Measurements from ENCODE around the gene KIF15. TPM values are rescaled to one million over a fixed set of nuclear protein-coding genes. Genes with fewer than 3 reads are reported as not detected.
"Not testable (repeated sequence)": the region's sequence is repeated elsewhere in the genome, so short reads cannot be mapped to it uniquely, and the experiment has no call there.

The KIF15 gene
- total and polyA plus RNA-seq, 5 donors from 2014 or later, result 0.27 to 1.1 (median 0.77) TPM

- Histone ChIP-seq H3K27me3 (ENCODE audit: control insufficient read depth, insufficient read depth, low read length) (no peaks in the 10 kb centered on the region), H3K4me1 (ENCODE audit: control insufficient read depth, insufficient read depth, low read length, poor library complexity, severe bottlenecking) (no peaks in the 10 kb centered on the region), H3K27ac (ENCODE audit: insufficient read depth, low read length, poor library complexity, severe bottlenecking) (no peak overlapping the region), H3K9me3 (ENCODE audit: control insufficient read depth in 2 of 2, low read length in 2 of 2) (no peaks in the 10 kb centered on the region), H3K36me3 (ENCODE audit: control insufficient read depth, insufficient read depth, low read length) (no peaks in the 10 kb centered on the region), H3K4me3 (ENCODE audit: low read depth, low read length) (no peak overlapping the region)
- H3K9me3 Mint-ChIP-seq, result peaks cover 0 to 2% (median 0%) of the 10 kb centered on the region in 7 donors
- H3K27me3 Mint-ChIP-seq, result no peaks in the 10 kb centered on the region
- H3K4me1 Mint-ChIP-seq, result no peaks in the 10 kb centered on the region
- H3K4me3 Mint-ChIP-seq, result no peak overlapping the region
- no peak overlapping the region for H3K27ac Mint-ChIP-seq
- H3K36me3 Mint-ChIP-seq, result no peaks in the 10 kb centered on the region
- ATAC-seq (ENCODE audit: low read depth in 2 of 2) (no peak), DNase-seq (no peak)
Measured at GRCh38 chr3:44845528-44846520, 84.2 kb downstream of the KIF15 start.

DNA sequence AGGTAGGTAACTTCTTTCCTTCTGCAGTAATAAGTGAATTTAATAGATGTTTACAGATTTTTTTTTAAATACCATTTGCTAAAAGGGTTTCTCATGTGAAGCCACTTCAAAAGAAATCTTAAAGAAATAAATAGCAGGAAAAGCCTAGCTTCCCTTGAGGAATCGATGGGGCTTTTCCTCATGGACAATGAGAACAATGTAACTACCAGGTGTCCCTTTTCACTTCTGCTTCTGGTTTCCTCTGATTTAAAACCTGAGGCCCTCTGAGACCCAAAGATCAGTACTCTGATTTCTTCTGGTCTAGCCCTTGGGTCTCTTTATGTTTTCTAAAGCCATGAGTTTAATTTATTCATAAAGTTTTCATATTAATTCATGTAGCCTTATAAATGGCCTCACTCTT, 87.0 kb downstream of the KIF15 start:
- H3K9me3 Mint-ChIP-seq, result peaks cover 0 to 4% (median 0%) of the 10 kb centered on the region in 7 donors
- no peaks in the 10 kb centered on the region for H3K27me3 ChIP-seq (ENCODE audit: control insufficient read depth, insufficient read depth, low read length)
- H3K27me3 Mint-ChIP-seq, result no peaks in the 10 kb centered on the region
- no peak for DNase-seq
- H3K36me3 Mint-ChIP-seq, result no peaks in the 10 kb centered on the region
- no peaks in the 10 kb centered on the region for H3K4me1 ChIP-seq (ENCODE audit: control insufficient read depth, insufficient read depth, low read length, poor library complexity, severe bottlenecking)
- no peaks in the 10 kb centered on the region for H3K4me1 Mint-ChIP-seq
- no peaks in the 10 kb centered on the region for H3K9me3 ChIP-seq (ENCODE audit: control insufficient read depth in 2 of 2, low read length in 2 of 2)
- no peak for ATAC-seq (ENCODE audit: low read depth in 2 of 2)
- no peak overlapping the region for H3K27ac Mint-ChIP-seq
- H3K4me3 ChIP-seq (ENCODE audit: low read depth, low read length), result no peak overlapping the region
- H3K27ac ChIP-seq (ENCODE audit: insufficient read depth, low read length, poor library complexity, severe bottlenecking), result no peak overlapping the region
- no peaks in the 10 kb centered on the region for H3K36me3 ChIP-seq (ENCODE audit: control insufficient read depth, insufficient read depth, low read length)
- H3K4me3 Mint-ChIP-seq, result no peak overlapping the region

DNA sequence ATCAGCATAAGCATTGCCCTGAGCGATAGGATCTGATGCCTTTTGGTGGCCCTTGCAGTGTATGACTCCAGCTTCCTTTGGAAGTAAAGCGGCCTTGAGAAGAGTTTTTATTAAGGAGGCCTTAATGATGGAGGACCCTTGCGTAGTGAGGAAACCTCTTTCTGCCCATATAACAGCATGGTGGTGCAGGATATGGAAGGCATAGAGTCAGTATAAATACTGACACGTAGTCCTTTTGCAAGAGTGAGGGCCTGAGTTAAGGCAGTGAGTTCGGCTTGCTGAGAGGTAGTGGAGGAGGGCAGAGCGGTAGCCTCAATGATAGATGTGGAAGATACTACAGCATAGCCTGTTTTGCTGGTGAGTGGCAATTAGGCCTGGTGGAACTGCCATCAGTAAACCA, 95.1 kb downstream of the KIF15 start:
- H3K4me1 Mint-ChIP-seq; H3K4me3 ChIP-seq (ENCODE audit: low read depth, low read length); H3K4me3 Mint-ChIP-seq; ATAC-seq (ENCODE audit: low read depth in 2 of 2); H3K27ac ChIP-seq (ENCODE audit: insufficient read depth, low read length, poor library complexity, severe bottlenecking); H3K9me3 ChIP-seq (ENCODE audit: control insufficient read depth in 2 of 2, low read length in 2 of 2); H3K9me3 Mint-ChIP-seq; H3K27ac Mint-ChIP-seq; DNase-seq; H3K4me1 ChIP-seq (ENCODE audit: control insufficient read depth, insufficient read depth, low read length, poor library complexity, severe bottlenecking); H3K27me3 Mint-ChIP-seq; H3K27me3 ChIP-seq (ENCODE audit: control insufficient read depth, insufficient read depth, low read length); H3K36me3 ChIP-seq (ENCODE audit: control insufficient read depth, insufficient read depth, low read length); H3K36me3 Mint-ChIP-seq: not testable (repeated sequence)

DNA sequence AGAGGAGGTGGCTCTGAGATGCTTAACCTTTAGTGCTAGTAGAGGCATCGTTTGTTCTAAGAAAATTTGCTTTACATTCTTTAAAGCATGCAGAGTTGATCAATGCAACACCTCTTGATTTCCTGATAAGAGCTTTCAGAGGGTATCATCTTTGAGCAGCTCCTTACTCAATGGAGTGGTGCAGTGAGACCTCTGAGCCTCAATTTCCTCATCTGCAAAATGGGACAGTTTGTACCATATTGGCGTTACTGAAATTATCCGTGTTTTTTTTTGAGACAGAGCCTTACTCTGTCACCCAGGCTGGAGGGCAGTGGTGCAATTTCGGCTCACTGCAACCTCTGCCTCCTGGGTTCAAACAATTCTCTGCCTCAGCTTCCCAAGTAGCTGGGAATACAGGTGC, 98.5 kb downstream of the KIF15 start:
- Mint-ChIP-seq H3K27ac (no peak overlapping the region), H3K27me3 (no peaks in the 10 kb centered on the region), H3K4me3 (peak overlapping the region in 3 of 4 donors; percentile 5 to 72 (median 63)), H3K9me3 (no peaks in the 10 kb centered on the region), H3K4me1 (peaks cover 0 to 35% (median 24%) of the 10 kb centered on the region in 4 donors), H3K36me3 (no peaks in the 10 kb centered on the region)
- peaks cover 21% of the 10 kb centered on the region for H3K4me1 ChIP-seq (ENCODE audit: control insufficient read depth, insufficient read depth, low read length, poor library complexity, severe bottlenecking)
- peaks cover 0 to 6% of the 10 kb centered on the region in 2 experiments for H3K9me3 ChIP-seq (ENCODE audit: control insufficient read depth in 2 of 2, low read length in 2 of 2)
- DNase-seq, result no peak
- no peak overlapping the region for H3K27ac ChIP-seq (ENCODE audit: insufficient read depth, low read length, poor library complexity, severe bottlenecking)
- H3K4me3 ChIP-seq (ENCODE audit: low read depth, low read length), result no peak overlapping the region
- no peaks in the 10 kb centered on the region for H3K36me3 ChIP-seq (ENCODE audit: control insufficient read depth, insufficient read depth, low read length)
- ATAC-seq (ENCODE audit: low read depth in 2 of 2), result no peak
- H3K27me3 ChIP-seq (ENCODE audit: control insufficient read depth, insufficient read depth, low read length), result no peaks in the 10 kb centered on the region

DNA sequence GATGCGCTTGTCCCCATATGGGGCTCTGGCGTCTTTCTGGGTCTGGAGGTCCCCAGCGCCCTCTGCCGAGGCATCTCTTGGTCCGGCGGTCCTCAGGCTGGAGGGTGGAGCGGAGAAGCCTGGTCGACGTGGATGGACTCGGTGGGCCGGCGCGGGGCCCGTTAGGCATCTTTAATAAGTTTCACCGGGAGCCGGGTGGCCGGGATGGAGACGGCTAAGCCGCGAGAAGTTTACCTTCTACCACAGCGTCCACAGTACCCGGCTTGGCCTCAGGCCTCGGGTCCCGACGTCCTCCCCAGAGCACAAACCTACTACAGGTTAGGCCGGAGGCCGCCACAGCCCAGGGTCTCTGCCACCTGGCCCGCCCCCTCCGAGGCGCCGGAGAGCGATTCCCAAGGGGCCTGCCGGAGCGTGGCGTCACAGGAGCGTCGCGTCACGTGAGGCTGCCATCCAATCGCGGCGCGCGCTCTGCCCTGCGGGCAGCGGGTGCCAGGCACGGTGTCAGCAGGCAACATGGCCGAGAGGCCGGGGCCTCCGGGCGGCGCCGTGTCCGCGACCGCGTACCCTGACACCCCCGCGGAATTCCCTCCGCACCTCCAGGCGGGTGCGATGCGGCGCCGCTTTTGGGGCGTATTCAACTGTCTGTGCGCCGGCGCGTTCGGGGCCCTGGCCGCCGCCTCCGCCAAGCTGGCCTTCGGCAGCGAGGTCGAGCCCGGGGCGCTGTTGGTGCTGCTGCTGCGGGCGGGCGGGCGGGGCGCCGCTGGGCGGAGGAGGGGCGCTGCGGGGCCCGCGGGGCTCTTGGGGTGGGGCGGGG, 100.0 kb downstream of the KIF15 start, which contains the start of gene TMEM42:
TMEM42 (plus strand) TSS at position 501 of the 814 bp plus-strand sequence; CDS start at position 514, 13 bp downstream.
- Mint-ChIP-seq H3K27me3 (no peaks in the 10 kb centered on the region), H3K27ac (peak within 1 kb of the TSS; percentile 92 to 97 (median 96)), H3K4me3 (peak within 1 kb of the TSS; percentile 91 to 95 (median 92)), H3K9me3 (no peaks in the 10 kb centered on the region), H3K4me1 (peaks cover under 1 to 49% (median 32%) of the 10 kb centered on the region in 4 donors), H3K36me3 (peaks cover 10% of the 10 kb centered on the region)
- Histone ChIP-seq H3K9me3 (ENCODE audit: control insufficient read depth in 2 of 2, low read length in 2 of 2) (peaks cover 0 to 4% of the 10 kb centered on the region in 2 experiments), H3K4me1 (ENCODE audit: control insufficient read depth, insufficient read depth, low read length, poor library complexity, severe bottlenecking) (peaks cover 33% of the 10 kb centered on the region), H3K4me3 (ENCODE audit: low read depth, low read length) (peak within 1 kb of the TSS; percentile 84), H3K27me3 (ENCODE audit: control insufficient read depth, insufficient read depth, low read length) (no peaks in the 10 kb centered on the region), H3K27ac (ENCODE audit: insufficient read depth, low read length, poor library complexity, severe bottlenecking) (peak within 1 kb of the TSS; percentile 82), H3K36me3 (ENCODE audit: control insufficient read depth, insufficient read depth, low read length) (no peaks in the 10 kb centered on the region)
- DNase-seq (peak; percentile 83 to 93 (median 87)), ATAC-seq (ENCODE audit: low read depth in 2 of 2) (peak; percentile 95 to 96)

DNA sequence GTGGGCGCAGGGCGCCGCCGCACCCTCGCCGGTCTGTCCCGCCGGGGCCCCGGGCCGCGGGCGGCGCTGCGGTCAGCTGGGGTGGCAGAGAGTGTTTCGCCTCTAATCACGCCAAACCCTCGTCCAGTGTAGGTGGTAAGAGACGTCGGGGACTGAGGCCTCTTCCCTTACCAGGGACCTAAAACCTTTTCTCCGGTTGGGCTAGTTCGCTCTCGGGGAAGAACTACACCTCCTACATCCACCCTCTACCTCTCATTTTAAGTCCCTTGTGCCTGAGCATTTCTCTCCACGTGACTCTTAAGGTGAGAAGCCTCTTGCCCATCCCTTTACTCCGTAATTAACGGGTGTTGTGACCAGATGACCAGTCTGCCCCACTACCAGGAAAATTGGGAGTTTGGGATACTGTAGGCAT, 100.6 kb downstream of the KIF15 start:
- DNase-seq, result peak in 2 of 3 donors; percentile 30 to 63
- peaks cover 12% of the 10 kb centered on the region for H3K36me3 Mint-ChIP-seq
- Histone ChIP-seq H3K27ac (ENCODE audit: insufficient read depth, low read length, poor library complexity, severe bottlenecking) (peak overlapping the region; percentile 82), H3K36me3 (ENCODE audit: control insufficient read depth, insufficient read depth, low read length) (no peaks in the 10 kb centered on the region), H3K9me3 (ENCODE audit: control insufficient read depth in 2 of 2, low read length in 2 of 2) (no peaks in the 10 kb centered on the region), H3K27me3 (ENCODE audit: control insufficient read depth, insufficient read depth, low read length) (no peaks in the 10 kb centered on the region), H3K4me3 (ENCODE audit: low read depth, low read length) (peak overlapping the region; percentile 84), H3K4me1 (ENCODE audit: control insufficient read depth, insufficient read depth, low read length, poor library complexity, severe bottlenecking) (peaks cover 33% of the 10 kb centered on the region)
- H3K27ac Mint-ChIP-seq, result peak overlapping the region; percentile 92 to 97 (median 94)
- no peaks in the 10 kb centered on the region for H3K9me3 Mint-ChIP-seq
- peak; percentile 2 to 4 for ATAC-seq (ENCODE audit: low read depth in 2 of 2)
- no peaks in the 10 kb centered on the region for H3K27me3 Mint-ChIP-seq
- peaks cover 6 to 55% (median 32%) of the 10 kb centered on the region in 4 donors for H3K4me1 Mint-ChIP-seq
- H3K4me3 Mint-ChIP-seq, result peak overlapping the region; percentile 89 to 94 (median 92)

GRCh38 chr3:44865272-44866035, 103.9 kb downstream of the KIF15 start:
- DNase-seq, result peak in 2 of 3 donors; percentile 14 to 36
- Mint-ChIP-seq H3K4me3 (peak overlapping the region in 2 of 4 donors; percentile 48 to 52), H3K27me3 (no peaks in the 10 kb centered on the region), H3K9me3 (peaks cover 0 to 1% (median 0%) of the 10 kb centered on the region in 7 donors), H3K4me1 (peaks cover 18 to 55% (median 33%) of the 10 kb centered on the region in 4 donors), H3K36me3 (peaks cover 14% of the 10 kb centered on the region), H3K27ac (peak overlapping the region; percentile 63 to 90 (median 87))
- ATAC-seq (ENCODE audit: low read depth in 2 of 2), result no peak
- no peaks in the 10 kb centered on the region for H3K36me3 ChIP-seq (ENCODE audit: control insufficient read depth, insufficient read depth, low read length)
- H3K4me1 ChIP-seq (ENCODE audit: control insufficient read depth, insufficient read depth, low read length, poor library complexity, severe bottlenecking), result peaks cover 33% of the 10 kb centered on the region
- H3K27me3 ChIP-seq (ENCODE audit: control insufficient read depth, insufficient read depth, low read length), result no peaks in the 10 kb centered on the region
- H3K27ac ChIP-seq (ENCODE audit: insufficient read depth, low read length, poor library complexity, severe bottlenecking), result peak overlapping the region; percentile 2
- H3K9me3 ChIP-seq (ENCODE audit: control insufficient read depth in 2 of 2, low read length in 2 of 2), result no peaks in the 10 kb centered on the region
- H3K4me3 ChIP-seq (ENCODE audit: low read depth, low read length), result peak overlapping the region; percentile 48
